Measurements from ENCODE around the gene NIPSNAP2.
A peak's percentile ranks its signal among the peaks of the same experiment; 100 is the strongest.
"Not testable (repeated sequence)": the region's sequence is repeated elsewhere in the genome, so short reads cannot be mapped to it uniquely, and the experiment has no call there.

NIPSNAP2 gene

DNA sequence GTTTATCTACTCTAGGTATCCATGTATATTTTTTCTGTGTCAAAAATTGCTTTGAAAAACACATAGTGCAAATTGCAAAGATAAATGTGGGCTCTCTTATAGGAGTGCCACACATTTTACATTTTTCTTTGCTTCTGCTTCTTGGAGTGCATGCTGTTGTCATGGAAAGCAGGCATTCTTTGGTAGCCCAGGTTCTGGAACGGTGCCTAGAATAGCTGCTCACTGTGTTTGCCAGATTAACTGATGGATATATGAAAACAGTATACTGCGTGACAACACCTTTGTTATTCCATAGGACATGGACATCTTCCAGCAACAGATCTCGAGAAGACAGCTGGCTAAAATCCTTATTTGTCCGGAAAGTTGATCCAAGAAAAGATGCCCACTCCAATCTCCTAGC lies 13.4 kb downstream of the NIPSNAP2 start:
- DNase-seq: no peak

- DNase-seq: no peak
Measured at GRCh38 chr7:55980266-55980665, 15.9 kb downstream of the NIPSNAP2 start.

DNA sequence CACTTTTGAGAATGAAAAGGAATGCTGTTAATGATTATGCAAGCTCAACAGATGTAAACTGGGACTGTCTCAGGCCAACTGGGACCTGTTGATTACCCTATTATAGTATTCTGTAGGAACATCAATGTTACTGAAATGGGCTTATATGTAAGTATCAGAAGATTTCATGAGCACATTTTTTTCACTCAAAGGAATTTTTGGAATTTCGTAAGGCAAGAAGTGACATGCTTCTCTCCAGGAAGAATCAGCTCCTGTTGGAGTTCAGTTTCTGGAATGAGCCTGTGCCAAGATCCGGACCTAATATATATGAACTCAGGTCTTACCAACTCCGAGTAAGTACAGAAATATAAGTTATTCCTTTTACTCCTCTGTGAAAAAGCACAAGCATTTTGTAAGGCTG lies 19.2 kb downstream of the NIPSNAP2 start:
- DNase-seq: no peak

DNA sequence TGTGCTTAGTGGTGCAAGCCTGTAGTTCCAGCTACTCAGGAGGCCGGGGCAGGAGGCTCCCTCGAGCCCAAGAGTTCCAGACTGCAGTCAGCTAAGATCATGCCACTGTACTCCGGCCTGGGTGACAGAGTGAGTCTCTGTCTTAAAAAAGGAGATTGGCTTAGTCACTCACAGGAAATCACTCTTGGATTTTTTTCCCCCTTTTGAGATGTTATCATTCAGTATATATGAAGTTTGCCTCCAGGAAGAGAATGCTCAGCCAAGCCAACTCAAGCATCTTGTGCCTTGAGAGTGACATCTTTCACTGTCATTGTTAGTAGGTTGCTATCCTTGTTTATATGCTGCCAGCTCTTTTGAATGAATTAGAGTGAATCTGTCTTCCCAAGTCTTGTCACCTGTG lies 28.0 kb downstream of the NIPSNAP2 start:
- DNase-seq: no peak

DNA sequence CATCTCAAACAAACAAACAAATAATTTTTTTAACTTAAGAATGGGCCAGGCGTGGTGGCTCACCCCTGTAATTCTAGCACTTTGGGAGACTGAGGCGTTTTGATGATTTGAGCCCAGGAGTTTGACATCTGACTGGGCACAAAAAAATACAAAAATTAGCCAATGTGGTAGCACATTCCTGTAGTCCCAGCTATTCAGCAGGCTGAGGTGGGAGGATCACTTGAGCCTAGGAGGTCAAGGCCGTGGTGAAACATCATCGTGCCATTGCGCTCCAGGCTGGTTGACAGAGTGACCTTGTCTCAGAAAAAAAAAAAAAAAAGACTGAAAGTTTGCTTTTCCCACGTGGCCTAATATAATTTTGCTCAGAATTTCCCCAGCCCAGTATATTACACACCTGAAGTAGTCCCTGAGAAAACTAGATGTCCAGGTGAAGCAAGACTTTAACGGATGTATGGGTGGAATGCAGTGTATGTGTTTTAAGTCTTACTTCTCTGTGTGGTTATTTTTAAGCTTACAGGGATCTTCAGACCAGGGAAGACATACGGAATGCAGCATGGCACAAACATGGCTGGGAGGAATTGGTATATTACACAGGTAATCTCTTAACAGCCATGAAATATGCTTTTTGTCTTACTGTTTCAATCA lies 32.6 kb downstream of the NIPSNAP2 start:
- no peak for DNase-seq

DNA sequence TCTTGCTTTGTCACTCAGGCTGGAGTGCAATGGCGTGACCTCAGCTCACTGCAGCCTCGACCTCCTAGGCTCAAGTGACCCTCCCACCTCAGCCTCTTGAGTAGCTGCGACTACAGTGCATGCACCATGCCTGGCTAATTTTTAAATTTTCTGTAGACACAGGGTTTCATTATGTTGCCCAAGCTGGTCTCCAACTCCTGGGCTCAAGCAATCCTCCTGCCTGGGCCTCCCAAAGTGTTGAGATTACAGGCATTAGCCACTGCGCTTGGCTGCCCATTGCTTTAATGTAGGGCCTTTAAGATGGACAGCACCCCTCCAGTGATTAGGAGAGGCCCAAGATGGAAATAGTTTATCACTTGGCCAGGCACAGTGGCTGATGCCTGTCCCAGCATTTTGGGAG lies 39.4 kb downstream of the NIPSNAP2 start:
- no peak for DNase-seq

DNA sequence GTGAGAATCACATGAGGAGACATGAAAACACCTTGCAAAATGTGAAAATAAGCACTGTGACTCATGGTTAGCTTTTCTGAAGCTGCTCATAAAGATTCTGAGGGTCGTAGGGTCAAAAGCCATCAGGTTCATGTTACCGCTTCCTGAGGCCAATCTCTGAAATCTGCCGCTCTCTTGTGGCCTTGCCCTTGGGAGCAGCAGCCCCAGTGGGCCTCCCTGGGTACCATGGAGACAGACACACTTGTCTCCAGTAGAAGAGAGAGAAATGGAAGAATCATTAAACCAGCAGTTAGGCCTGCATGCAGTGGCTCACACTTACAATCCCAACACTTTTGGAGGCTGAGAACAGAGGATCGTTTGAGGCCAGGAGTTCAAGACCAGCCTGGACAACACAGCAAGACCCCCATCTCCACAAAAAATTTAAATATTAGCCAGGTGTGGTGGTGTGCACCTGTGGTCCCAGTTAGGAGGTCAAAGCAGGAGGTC lies 42.8 kb downstream of the NIPSNAP2 start:
- DNase-seq: no peak

DNA sequence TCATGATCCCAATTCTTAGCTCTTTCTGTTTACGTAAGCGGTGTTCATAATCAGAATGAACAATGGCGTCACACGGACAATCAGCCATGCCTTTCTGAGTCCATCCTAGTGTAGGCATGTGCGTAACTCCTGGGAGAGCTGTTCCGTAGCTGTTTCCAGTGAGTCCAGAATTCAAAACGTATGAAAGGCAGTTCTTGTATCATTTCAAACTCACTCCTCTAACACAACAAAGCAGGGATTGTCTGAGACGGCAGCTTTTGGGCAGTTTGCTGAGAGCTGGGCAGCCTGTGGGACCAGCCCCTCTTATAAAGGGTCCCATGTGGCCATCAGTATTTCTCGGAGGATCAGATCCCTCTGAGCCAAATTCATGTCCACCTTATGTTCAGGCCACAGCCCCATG lies 43.5 kb downstream of the NIPSNAP2 start:
- DNase-seq: no peak

GRCh38 chr7:56009695-56010094 lies 45.3 kb downstream of the NIPSNAP2 start:
- DNase-seq: no peak

DNA sequence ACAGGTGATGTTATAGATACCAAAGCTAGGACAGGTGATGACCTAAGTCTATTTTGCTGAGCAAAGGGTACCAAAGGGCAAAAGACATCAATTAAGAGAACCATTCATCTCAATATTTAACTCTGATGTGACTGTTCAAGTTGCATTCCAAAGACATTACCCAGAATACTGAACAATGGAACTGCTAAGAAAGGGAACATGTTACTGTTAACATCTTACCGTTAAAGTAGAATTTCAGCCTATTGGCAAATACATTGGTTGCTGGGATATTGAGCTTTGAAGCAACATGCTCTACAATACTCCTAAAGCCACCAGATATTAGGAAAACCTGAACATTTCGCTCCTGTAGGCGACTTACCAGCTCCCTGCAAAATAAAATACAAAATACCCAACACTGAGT lies 52.6 kb downstream of the NIPSNAP2 start:
- DNase-seq: not testable (repeated sequence)

DNA sequence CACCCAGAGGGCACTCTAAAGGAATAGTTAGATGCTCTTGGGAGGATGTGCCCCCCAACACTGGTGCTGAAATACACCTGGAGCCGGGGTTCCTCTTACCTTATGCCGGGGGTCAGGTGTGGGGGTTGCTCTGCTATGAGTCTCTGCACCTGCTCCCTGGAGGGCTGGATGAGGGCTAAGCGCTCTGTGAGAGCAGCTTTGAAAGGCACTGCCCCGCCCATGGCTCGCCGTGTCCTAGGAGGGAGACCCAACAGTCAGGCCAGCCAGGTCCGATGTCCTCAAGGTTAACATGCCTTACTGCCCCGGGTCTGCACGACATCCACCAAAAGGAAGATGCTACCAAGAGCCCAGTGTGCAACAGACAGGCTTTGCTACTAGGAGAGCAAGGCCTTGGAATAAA lies 55.1 kb downstream of the NIPSNAP2 start:
- no peak for DNase-seq

DNA sequence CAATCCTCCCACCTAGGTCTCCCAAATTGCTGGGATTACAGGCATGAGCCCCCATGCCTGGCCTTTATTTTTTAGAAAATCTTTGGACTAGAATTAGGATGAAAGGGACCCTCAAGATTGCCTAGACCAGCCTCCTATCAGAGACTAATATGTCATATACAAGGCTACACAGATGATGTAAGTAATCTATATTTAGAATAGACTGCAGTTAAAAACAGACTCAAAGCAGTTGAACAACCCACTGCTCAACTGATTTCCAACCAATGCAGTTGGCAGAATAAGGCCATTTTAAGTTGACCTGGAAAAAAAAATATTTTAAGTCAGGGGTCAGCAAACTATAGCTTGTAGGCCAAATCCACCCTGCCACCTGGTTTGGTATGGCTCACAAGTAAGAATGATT lies 59.1 kb downstream of the NIPSNAP2 start:
- no peak for DNase-seq

DNA sequence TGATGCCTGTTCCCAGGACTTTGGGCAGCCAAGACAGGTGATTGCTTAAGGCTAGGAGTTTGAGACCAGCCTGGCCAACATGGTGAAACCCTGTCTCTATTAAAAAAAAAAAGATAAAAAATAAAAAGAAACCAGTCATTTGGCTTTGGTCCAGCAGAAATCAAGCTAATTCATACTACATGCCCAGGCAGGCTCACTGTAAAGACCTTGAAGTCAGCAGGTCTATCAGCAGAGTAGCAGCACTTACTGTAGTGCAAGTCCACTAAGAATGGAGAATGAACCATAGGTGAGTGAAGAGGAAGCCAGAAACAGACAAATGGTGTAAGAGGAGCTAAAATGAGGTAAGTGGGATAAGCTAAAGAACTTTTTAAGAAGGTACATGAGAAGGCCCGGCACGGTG lies 62.2 kb downstream of the NIPSNAP2 start:
- DNase-seq: no peak

DNA sequence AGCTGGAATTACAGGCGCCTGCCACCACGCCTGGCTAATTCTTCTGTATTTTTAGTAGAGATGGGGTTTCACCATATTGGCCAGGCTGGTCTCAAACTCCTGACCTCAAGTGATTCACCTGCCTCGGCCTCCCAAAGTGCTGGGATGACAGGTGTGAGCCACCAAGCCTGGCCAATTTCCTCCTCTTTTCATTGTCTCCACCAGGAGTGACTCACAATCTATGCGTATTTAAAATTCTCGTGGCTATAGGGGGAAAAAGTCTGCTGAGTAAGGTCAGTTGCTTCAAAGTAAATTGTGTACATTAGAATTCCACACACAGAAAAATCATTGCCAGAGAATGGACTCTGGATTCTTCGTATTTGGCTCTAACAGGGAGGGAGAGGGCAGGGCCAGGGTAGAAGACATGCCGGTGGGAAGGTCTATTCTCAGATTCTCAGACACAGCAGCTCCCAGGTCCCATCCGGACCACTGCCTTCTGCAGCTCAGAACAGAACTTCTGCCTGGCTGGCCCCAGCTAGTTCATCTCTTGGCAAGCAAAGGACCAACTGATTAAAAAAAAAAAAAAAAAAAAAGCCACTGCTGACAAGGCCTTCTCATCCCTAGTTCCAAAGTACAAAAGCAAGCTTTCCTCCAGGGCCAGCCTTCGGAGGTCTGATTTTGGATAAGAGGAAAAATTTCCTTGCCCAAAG lies 64.7 kb downstream of the NIPSNAP2 start:
- DNase-seq: no peak

DNA sequence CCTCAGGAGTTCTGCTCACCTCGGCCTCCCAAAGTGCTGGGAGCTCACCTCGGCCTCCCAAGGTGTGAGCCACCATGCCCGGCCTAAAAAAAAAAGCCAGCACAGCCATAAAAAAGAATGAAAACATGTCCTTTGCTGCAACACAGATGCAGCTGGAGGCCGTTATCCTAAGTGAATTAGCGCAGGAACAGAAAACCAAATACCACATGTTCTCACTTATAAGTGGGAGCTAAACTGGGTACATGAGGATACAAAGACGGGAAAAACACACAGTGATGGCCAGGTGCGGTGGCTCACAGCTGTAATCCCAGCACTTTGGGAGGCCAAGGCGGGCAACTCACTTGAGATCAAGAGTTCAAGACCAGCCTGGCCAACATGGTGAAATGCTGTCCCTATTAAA lies 66.0 kb downstream of the NIPSNAP2 start:
- no peak for DNase-seq

DNA sequence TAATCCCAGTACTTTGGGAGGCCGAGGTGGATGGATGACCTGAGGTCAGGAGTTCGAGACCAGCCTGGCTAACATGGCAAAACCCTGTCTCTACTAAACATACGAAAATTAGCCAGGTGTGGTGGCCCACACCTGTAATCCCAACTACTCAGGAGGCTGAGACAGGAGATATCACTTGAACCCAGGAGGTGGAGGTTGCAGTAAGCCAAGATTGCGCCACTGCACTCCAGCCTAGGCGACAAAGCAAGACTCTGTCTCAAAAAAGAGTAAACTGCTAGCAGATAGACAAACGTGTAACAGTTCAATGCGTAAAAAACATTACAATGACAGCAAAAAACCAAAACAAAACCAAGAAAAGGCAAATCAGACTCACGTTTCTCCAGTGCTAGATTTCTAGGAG lies 67.2 kb downstream of the NIPSNAP2 start:
- not testable (repeated sequence) for DNase-seq

DNA sequence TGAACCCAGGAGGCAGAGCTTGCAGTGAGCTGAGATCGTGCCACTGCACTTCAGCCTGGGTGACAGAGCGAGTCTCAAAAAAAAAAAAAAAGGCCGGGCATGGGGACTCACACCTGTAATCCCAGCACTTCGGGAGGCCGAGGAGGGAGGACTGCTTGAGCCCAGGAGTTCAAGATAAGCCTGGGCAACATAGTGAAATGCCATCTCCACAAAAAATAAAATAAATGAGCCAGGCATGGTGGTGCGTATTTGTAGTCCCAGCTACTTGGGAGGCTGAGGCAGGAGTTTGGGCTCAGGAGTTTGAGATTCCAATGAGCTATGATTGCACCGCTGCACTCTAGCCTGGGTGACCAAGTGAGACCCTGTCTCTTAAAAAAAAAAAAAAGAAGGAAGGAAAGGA lies 68.2 kb downstream of the NIPSNAP2 start:
- DNase-seq: not testable (repeated sequence)

- peak; percentile 77 for DNase-seq
Measured at GRCh38 chr7:56033671-56034432, 69.5 kb downstream of the NIPSNAP2 start.

GRCh38 chr7:56040730-56041129 lies 76.3 kb downstream of the NIPSNAP2 start:
- no peak for DNase-seq

DNA sequence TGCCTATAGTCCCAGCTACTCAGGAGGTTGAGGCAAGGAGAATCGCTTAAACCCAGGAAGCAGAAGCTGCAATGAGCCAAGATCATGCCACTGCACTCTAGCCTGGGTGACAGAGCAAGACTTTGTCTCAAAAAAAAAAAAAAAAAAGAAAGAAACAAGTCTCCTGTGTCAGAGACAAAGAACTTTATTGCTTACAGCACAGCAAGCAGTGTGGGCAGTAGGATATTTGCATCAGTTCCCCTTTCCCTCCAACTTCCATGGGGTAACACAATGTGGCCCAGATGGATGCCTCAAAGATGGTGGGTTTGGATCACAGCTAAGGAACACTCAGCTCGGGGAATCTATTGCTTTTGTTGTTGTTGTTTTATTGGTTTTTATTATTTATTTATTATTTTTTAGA lies 81.4 kb downstream of the NIPSNAP2 start:
- not testable (repeated sequence) for DNase-seq

- no peak for DNase-seq
Measured at GRCh38 chr7:56046721-56047445, 82.5 kb downstream of the NIPSNAP2 start.

GRCh38 chr7:56047446-56048116 lies 83.2 kb downstream of the NIPSNAP2 start:
- not testable (repeated sequence) for DNase-seq

- no peak for DNase-seq
Measured at GRCh38 chr7:56048245-56048644, 83.9 kb downstream of the NIPSNAP2 start.

All from CD4-positive, alpha-beta T cell treated with Interleukin-17A for 1 hour (primary cell).